GM18861 (cell line): Measurements from ENCODE around the gene PAK4.

ENCODE experiments used
- ATAC-seq: cut with Tn5 transposase; IDR thresholded peaks from one replicate; pipeline ENCODE4 v1.9.1; 2021; ENCODE audit not compliant: unreplicated experiment

Gene PAK4

GRCh38 chr19:39177736-39178135 lies 52.1 kb downstream of the PAK4 start:
- ATAC-seq, result no peak

- no peak for ATAC-seq
Measured at GRCh38 chr19:39178296-39179006, 52.9 kb downstream of the PAK4 start.

- ATAC-seq, result no peak
Measured at GRCh38 chr19:39179754-39180153, 54.2 kb downstream of the PAK4 start.

- ATAC-seq, result no peak
Measured at GRCh38 chr19:39180749-39181148, 55.2 kb downstream of the PAK4 start.

- ATAC-seq, result no peak
Measured at GRCh38 chr19:39181500-39182173, 56.1 kb downstream of the PAK4 start.

- no peak for ATAC-seq
Measured at GRCh38 chr19:39182174-39182505, 56.6 kb downstream of the PAK4 start.

GRCh38 chr19:39183104-39183503 lies 57.5 kb downstream of the PAK4 start:
- no peak for ATAC-seq

GRCh38 chr19:39186391-39186790 lies 60.8 kb downstream of the PAK4 start:
- ATAC-seq, result no peak

- no peak for ATAC-seq
Measured at GRCh38 chr19:39187552-39187943, 62.0 kb downstream of the PAK4 start.

- no peak for ATAC-seq
Measured at GRCh38 chr19:39188960-39189359, 63.4 kb downstream of the PAK4 start.

- no peak for ATAC-seq
Measured at GRCh38 chr19:39190768-39191167, 65.2 kb downstream of the PAK4 start.

- ATAC-seq, result no peak
Measured at GRCh38 chr19:39192846-39193245, 67.3 kb downstream of the PAK4 start.

GRCh38 chr19:39193803-39194202 lies 68.2 kb downstream of the PAK4 start:
- no peak for ATAC-seq

GRCh38 chr19:39194832-39195542 lies 69.4 kb downstream of the PAK4 start:
- no peak for ATAC-seq

- ATAC-seq, result no peak
Measured at GRCh38 chr19:39195755-39196154, 70.2 kb downstream of the PAK4 start.

GRCh38 chr19:39196320-39196719 lies 70.7 kb downstream of the PAK4 start:
- no peak for ATAC-seq

GRCh38 chr19:39196860-39197562 lies 71.4 kb downstream of the PAK4 start, which contains the start of gene NCCRP1:
TSS of gene NCCRP1 (plus strand) at chr19:39196964. CDS start at chr19:39196983, 19 bp downstream.
- ATAC-seq, result no peak

- ATAC-seq, result no peak
Measured at GRCh38 chr19:39197808-39198207, 72.2 kb downstream of the PAK4 start.

GRCh38 chr19:39199025-39199424 lies 73.4 kb downstream of the PAK4 start:
- no peak for ATAC-seq

GRCh38 chr19:39200066-39200802 lies 74.6 kb downstream of the PAK4 start:
- no peak for ATAC-seq

- no peak for ATAC-seq
Measured at GRCh38 chr19:39200803-39201115, 75.2 kb downstream of the PAK4 start.
